Adrenal gland (tissue), 12 donors: ENCODE results near the gene SNX25. TPM values are rescaled to one million over a fixed set of nuclear protein-coding genes. Genes with fewer than 3 reads are reported as not detected.

Experiments
- DNase-seq, 7 donors: peaks; one replicate each; pipeline ENCODE4 v3.0.0-alpha.2; 2019 to 2020
- H3K27ac ChIP-seq, 5 donors: fragments of 200-600 bp; sonication (generic) in 4 of 5; 1 replicate in 3 of 5; 2 replicates in 2 of 5; pipeline versions ENCODE4 v1.5.1 to v1.8.0; 2016 to 2020; ENCODE audit warnings: mild to moderate bottlenecking in 1 of 5
- H3K27me3 ChIP-seq: fragments of 200-600 bp; 2 replicates; pipeline ENCODE4 v1.8.0; 2021
- H3K36me3 ChIP-seq, 2 donors: fragments of 200-600 bp; replicated peaks in 1 of 2; 1 replicate in 1 of 2; 2 replicates in 1 of 2; pipeline versions ENCODE4 v1.5.1 to v1.8.0; 2018 to 2022
- H3K4me1 ChIP-seq, 2 donors: fragments of 200-600 bp; replicated peaks in 1 of 2; 1 replicate in 1 of 2; 2 replicates in 1 of 2; pipeline versions ENCODE4 v1.5.1 to v1.8.0; 2018 to 2021
- H3K4me3 ChIP-seq, 4 donors: fragments of 200-600 bp; sonication (generic) in 3 of 4; one replicate each; pipeline ENCODE4 v1.5.1; 2016 to 2018
- H3K9me3 ChIP-seq, 3 donors: fragments of 200-600 bp; sonication (generic) in 1 of 3; replicated peaks in 1 of 3; 1 replicate in 2 of 3; 2 replicates in 1 of 3; pipeline versions ENCODE4 v1.5.1 to v1.8.0; 2016 to 2021
- POLR2A ChIP-seq, 2 donors: fragments of 450-650 bp; IDR thresholded peaks; one replicate each; pipeline ENCODE4 v1.6.1; 2017; ENCODE audit warnings: antibody characterized with exemption in 2 of 2, mild to moderate bottlenecking in 2 of 2, moderate library complexity in 1 of 2
- WGBS, 4 donors: extraction: QIAGEN DNeasy Blood & Tissue Kit in 2 of 4; methylation state at CpG; one replicate each; pipeline versions ENCODE4 v1.1.5 to v1.1.7; 2013 to 2017; 5-methylcytosine and 5-hydroxymethylcytosine counted together
- intact Hi-C, 2 donors: fragments of 100-400 bp; cut with DNase I; formaldehyde crosslinking; loops; one replicate each; pipeline versions ENCODE4 v1.14.1 to v1.15.0; 2022 to 2023
- polyA plus RNA-seq, 3 donors: library from polyadenylated mRNA; stranded (reverse); fragments of 200-250 nt in 2 of 3; fragments of 350-450 nt in 1 of 3; fragmentation: Illumina TruSeq in 1 of 3; extraction: RNeasy Lipid Tissue Mini Kit (QIAGEN cat#74804) in 1 of 3; gene quantifications; one replicate each; pipeline ENCODE4 v1.2.3, GENCODE V29; 2013 to 2014
- total RNA-seq, 9 donors: library from RNA; depleted of rRNA in 4 of 9; stranded (reverse); fragments of >200 nt in 4 of 9; fragments of 120-200 nt in 1 of 9; fragmentation: NEBNext Ultra II Directional in 1 of 9; extraction: Animal tissue kit (Norgen Biotek cat#: 25700) in 1 of 9; gene quantifications; one replicate each; pipeline versions ENCODE4 v1.1.0 to v1.2.4, GENCODE V29; 2013 to 2023
- TF ChIP-seq, protein P1 (sequence below), 6 experiments: fragments of 450-650 bp in 4 of 6; fragments of 200-600 bp in 2 of 6; sonication (generic) in 1 of 6; IDR thresholded peaks; 1 replicate in 5 of 6; 2 replicates in 1 of 6; pipeline versions ENCODE4 v1.5.1 to v1.8.0; 2016 to 2021; ENCODE audit warnings: antibody characterized with exemption in 6 of 6, mild to moderate bottlenecking in 2 of 6, moderate library complexity in 1 of 6
- donor health status: healthy with polysubstance abuse.
- donor health status: Bipolar disorder and iron deficiency.
- donor health status: DM: yes; HTN: yes; CAD: no.
- donor health status: DM: no; HTN: no; CAD: no.
- donor health status: DM: no; HTN: no; CAD: no.
- donor health status: DM: yes; HTN: yes; CAD: no.

Gene SNX25
- total and polyA plus RNA-seq, 12 donors = 4.7 to 29.3 (median 13.3) TPM

GRCh38 chr4:185221491-185221890 is 12.1 kb downstream of the SNX25 start:
- intact Hi-C loops = no loop called here
- H3K27ac ChIP-seq = no peak overlapping the region
- no peaks in the 10 kb centered on the region for H3K27me3 ChIP-seq
- peaks cover under 1 to 15% of the 10 kb centered on the region in 2 donors for H3K4me1 ChIP-seq
- H3K4me3 ChIP-seq = no peak overlapping the region
- H3K36me3 ChIP-seq = no peaks in the 10 kb centered on the region
- no peak for DNase-seq
- no peaks in the 10 kb centered on the region for H3K9me3 ChIP-seq
- 80 to 92% (median 90%) methylated on average over 2 of the region's 2 CpGs for WGBS, 4 donors
- TF ChIP-seq, protein P1, sequence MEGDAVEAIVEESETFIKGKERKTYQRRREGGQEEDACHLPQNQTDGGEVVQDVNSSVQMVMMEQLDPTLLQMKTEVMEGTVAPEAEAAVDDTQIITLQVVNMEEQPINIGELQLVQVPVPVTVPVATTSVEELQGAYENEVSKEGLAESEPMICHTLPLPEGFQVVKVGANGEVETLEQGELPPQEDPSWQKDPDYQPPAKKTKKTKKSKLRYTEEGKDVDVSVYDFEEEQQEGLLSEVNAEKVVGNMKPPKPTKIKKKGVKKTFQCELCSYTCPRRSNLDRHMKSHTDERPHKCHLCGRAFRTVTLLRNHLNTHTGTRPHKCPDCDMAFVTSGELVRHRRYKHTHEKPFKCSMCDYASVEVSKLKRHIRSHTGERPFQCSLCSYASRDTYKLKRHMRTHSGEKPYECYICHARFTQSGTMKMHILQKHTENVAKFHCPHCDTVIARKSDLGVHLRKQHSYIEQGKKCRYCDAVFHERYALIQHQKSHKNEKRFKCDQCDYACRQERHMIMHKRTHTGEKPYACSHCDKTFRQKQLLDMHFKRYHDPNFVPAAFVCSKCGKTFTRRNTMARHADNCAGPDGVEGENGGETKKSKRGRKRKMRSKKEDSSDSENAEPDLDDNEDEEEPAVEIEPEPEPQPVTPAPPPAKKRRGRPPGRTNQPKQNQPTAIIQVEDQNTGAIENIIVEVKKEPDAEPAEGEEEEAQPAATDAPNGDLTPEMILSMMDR (IDR thresholded peaks at IDR 0.05) = no peak
- no peak for TF ChIP-seq POLR2A (IDR thresholded peaks at IDR 0.05)

GRCh38 chr4:185221912-185222311 is 12.5 kb downstream of the SNX25 start:
- Histone ChIP-seq H3K4me3 (no peak overlapping the region), H3K9me3 (no peaks in the 10 kb centered on the region), H3K36me3 (no peaks in the 10 kb centered on the region), H3K27ac (no peak overlapping the region), H3K27me3 (no peaks in the 10 kb centered on the region), H3K4me1 (peaks cover 5 to 15% of the 10 kb centered on the region in 2 donors)
- intact Hi-C loops = no loop called here
- no peak for TF ChIP-seq POLR2A (IDR thresholded peaks at IDR 0.05)
- TF ChIP-seq, protein P1 (IDR thresholded peaks at IDR 0.05) = no peak
- WGBS, 4 donors = 34 to 95% (median 68%) methylated on average over 6 to 10 of the region's 10 CpGs
- DNase-seq = no peak

DNA sequence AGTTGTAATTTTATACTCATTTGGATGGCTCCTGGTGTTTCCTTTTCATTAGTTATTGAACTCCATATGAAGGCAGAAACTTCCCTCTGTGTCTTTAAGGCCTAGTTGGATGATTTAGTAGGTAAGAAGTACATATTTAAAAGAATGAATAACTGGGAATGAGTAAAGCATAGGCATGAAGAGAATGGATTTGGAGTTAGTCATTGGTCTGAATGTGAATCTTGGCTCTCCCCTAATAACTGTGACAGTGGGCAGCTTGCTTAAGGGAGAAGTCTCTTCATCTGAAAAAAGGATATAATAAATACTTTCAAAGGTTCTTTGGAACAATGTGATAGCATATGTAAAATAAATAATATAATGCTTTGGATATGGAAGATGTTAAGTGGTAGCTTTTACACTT is 13.2 kb downstream of the SNX25 start:
- TF ChIP-seq POLR2A (IDR thresholded peaks at IDR 0.05) = no peak
- TF ChIP-seq, protein P1 (IDR thresholded peaks at IDR 0.05) = no peak
- DNase-seq = no peak
- Histone ChIP-seq H3K4me3 (no peak overlapping the region), H3K9me3 (no peaks in the 10 kb centered on the region), H3K27ac (no peak overlapping the region), H3K27me3 (no peaks in the 10 kb centered on the region), H3K36me3 (no peaks in the 10 kb centered on the region), H3K4me1 (peaks cover 6 to 18% of the 10 kb centered on the region in 2 donors)
- intact Hi-C loops = no loop called here

GRCh38 chr4:185224597-185224996 is 15.2 kb downstream of the SNX25 start:
- intact Hi-C loops = no loop called here
- TF ChIP-seq, protein P1 (IDR thresholded peaks at IDR 0.05) = peak in 3 of 6 experiments; percentile 12 to 24 (median 20)
- no peak for TF ChIP-seq POLR2A (IDR thresholded peaks at IDR 0.05)
- Histone ChIP-seq H3K4me1 (peaks cover 6 to 14% of the 10 kb centered on the region in 2 donors), H3K4me3 (no peak overlapping the region), H3K36me3 (no peaks in the 10 kb centered on the region), H3K27ac (no peak overlapping the region), H3K27me3 (no peaks in the 10 kb centered on the region), H3K9me3 (no peaks in the 10 kb centered on the region)
- DNase-seq = no peak
